Lower leg skin (tissue), 4 donors: ENCODE data around the gene KIRREL3. TPM values are rescaled to one million over a fixed set of nuclear protein-coding genes. Genes with fewer than 3 reads are reported as not detected.

Experiments
- DNase-seq, 2 donors: peaks; one replicate each; pipeline ENCODE4 v3.0.0-alpha.2; 2019; ENCODE audit warnings: low spot score in 2 of 2
- H3K4me3 ChIP-seq: fragments of 200-600 bp; sonication (generic); 2 replicates; pipeline ENCODE4 v1.5.1; 2017; ENCODE audit warnings: mild to moderate bottlenecking, low read depth; ENCODE audit not compliant: poor library complexity, severe bottlenecking
- POLR2A ChIP-seq, 2 donors: fragments of 450-650 bp; IDR thresholded peaks; one replicate each; pipeline ENCODE4 v1.6.1; 2016 to 2017; ENCODE audit warnings: antibody characterized with exemption in 2 of 2, mild to moderate bottlenecking in 1 of 2, moderate library complexity in 1 of 2
- WGBS, 2 donors: methylation state at CpG; one replicate each; pipeline ENCODE4 v1.1.5; 2018; 5-methylcytosine and 5-hydroxymethylcytosine counted together
- intact Hi-C: fragments of 100-400 bp; cut with DNase I; formaldehyde crosslinking; loops from one replicate; pipeline ENCODE4 v1.15.0; 2023; ENCODE audit warnings: low total_unique reads
- total RNA-seq, 4 donors: library from RNA; depleted of rRNA; stranded (reverse); fragments of >200 nt; gene quantifications; one replicate each; pipeline ENCODE4 v1.1.0, GENCODE V29; 2016
- TF ChIP-seq, protein P1 (sequence below), 3 donors: fragments of 450-650 bp; IDR thresholded peaks; one replicate each; pipeline ENCODE4 v1.5.1; 2016; ENCODE audit warnings: antibody characterized with exemption in 3 of 3, mild to moderate bottlenecking in 3 of 3, moderate library complexity in 2 of 3

The KIRREL3 gene
- total RNA-seq, 4 donors from 2014 or later = 0.13 TPM; not detected in 3

GRCh38 chr11:126502982-126503381 is 497.6 kb downstream of the KIRREL3 start:
- intact Hi-C loops = no loop called here
- no peak overlapping the region for H3K4me3 ChIP-seq
- 50 to 56% methylated on average over 5 of the region's 5 CpGs for WGBS, 2 donors
- TF ChIP-seq, protein P1, sequence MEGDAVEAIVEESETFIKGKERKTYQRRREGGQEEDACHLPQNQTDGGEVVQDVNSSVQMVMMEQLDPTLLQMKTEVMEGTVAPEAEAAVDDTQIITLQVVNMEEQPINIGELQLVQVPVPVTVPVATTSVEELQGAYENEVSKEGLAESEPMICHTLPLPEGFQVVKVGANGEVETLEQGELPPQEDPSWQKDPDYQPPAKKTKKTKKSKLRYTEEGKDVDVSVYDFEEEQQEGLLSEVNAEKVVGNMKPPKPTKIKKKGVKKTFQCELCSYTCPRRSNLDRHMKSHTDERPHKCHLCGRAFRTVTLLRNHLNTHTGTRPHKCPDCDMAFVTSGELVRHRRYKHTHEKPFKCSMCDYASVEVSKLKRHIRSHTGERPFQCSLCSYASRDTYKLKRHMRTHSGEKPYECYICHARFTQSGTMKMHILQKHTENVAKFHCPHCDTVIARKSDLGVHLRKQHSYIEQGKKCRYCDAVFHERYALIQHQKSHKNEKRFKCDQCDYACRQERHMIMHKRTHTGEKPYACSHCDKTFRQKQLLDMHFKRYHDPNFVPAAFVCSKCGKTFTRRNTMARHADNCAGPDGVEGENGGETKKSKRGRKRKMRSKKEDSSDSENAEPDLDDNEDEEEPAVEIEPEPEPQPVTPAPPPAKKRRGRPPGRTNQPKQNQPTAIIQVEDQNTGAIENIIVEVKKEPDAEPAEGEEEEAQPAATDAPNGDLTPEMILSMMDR (IDR thresholded peaks at IDR 0.05) = no peak
- no peak for TF ChIP-seq POLR2A (IDR thresholded peaks at IDR 0.05)
- DNase-seq = no peak

DNA sequence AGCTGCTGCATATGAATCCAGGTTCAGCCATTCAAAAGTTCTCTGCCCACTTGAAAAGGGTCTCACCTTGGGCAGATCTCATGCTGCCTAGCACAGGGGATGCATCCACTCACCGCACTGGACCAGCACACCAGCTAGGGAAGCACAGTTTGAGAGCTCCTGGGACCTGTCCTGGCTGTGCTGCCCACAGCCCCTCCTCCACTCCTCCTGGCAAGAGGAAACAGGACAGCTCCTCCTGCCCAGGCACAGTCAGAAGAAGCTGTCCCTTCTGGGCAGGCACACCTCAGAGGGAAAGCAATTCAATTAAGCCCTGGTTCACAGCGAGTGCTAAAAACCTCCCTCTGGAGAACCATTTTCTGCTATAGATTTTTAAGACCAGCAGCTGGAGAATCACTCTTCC is 498.4 kb downstream of the KIRREL3 start:
- no peak overlapping the region for H3K4me3 ChIP-seq
- WGBS, 2 donors = 43 to 48% methylated on average over 2 of the region's 2 CpGs
- TF ChIP-seq POLR2A (IDR thresholded peaks at IDR 0.05) = no peak
- TF ChIP-seq, protein P1 (IDR thresholded peaks at IDR 0.05) = no peak
- intact Hi-C loops = no loop called here
- no peak for DNase-seq

DNA sequence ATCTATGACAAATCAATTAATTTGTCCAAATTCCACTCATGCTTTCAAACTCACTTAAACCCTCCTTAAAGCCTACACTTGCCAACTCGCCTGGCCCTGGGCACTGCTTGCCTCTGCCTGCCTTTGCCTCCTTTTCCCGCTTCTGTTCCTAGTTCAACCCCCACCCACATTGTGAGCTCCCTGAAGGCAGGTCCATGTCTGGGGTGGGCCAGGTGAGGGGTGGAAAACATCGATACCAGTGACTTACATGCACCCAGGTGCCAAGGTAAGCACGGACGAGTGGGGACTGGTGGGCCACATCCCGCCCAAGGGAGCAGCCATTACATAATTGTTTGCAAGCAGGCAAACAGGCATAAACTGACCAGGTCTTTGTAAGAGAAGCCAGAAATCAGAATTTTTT is 498.9 kb downstream of the KIRREL3 start:
- intact Hi-C loops = no loop called here
- TF ChIP-seq POLR2A (IDR thresholded peaks at IDR 0.05) = no peak
- TF ChIP-seq, protein P1 (IDR thresholded peaks at IDR 0.05) = no peak
- H3K4me3 ChIP-seq = no peak overlapping the region
- WGBS, 2 donors = 55 to 58% methylated on average over 6 of the region's 6 CpGs
- no peak for DNase-seq

GRCh38 chr11:126500981-126501380 is 499.6 kb downstream of the KIRREL3 start:
- intact Hi-C loops = no loop called here
- 73 to 77% methylated on average over 10 of the region's 10 CpGs for WGBS, 2 donors
- DNase-seq = no peak
- H3K4me3 ChIP-seq = no peak overlapping the region
- TF ChIP-seq POLR2A (IDR thresholded peaks at IDR 0.05) = no peak
- TF ChIP-seq, protein P1 (IDR thresholded peaks at IDR 0.05) = no peak

- intact Hi-C loops = loop anchor here (2.0 kb wide), 1 partner anchor 46 kb away; no protein-coding TSS in a partner anchor
- H3K4me3 ChIP-seq = no peak overlapping the region
- TF ChIP-seq, protein P1 (IDR thresholded peaks at IDR 0.05) = no peak
- no peak for TF ChIP-seq POLR2A (IDR thresholded peaks at IDR 0.05)
- 52% methylated on average over 19 of the region's 19 CpGs for WGBS, 2 donors
- DNase-seq = no peak
These were observed 501.3 kb downstream of the KIRREL3 start for GRCh38 chr11:126499131-126499752.

DNA sequence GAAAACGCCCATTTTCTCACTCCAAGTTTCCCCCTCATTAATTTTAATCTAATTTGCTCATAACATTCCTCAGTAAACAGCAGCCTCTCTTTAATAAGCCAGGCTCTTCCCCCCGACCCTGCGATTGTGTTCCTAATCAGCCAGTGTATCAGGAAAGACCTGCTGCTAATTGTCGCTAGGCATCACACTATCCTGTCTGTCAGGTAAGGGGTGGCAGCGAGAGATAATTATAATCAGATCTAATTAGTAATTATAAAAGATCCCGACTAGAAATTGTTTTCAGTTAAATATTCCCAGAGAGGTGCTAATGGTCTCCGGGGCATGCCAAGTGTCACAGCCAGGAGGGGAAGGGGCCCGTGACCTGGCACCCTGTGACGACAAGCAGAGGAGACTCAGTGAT is 502.3 kb downstream of the KIRREL3 start:
- 63 to 74% methylated on average over 9 of the region's 9 CpGs for WGBS, 2 donors
- DNase-seq = no peak
- no peak for TF ChIP-seq POLR2A (IDR thresholded peaks at IDR 0.05)
- TF ChIP-seq, protein P1 (IDR thresholded peaks at IDR 0.05) = no peak
- intact Hi-C loops = loop anchor here (2.0 kb wide), 1 partner anchor 45 kb away; no protein-coding TSS in a partner anchor
- no peak overlapping the region for H3K4me3 ChIP-seq
